K562 (cell line): ENCODE measurements around the gene PTGIR. TPM values are rescaled to one million over a fixed set of nuclear protein-coding genes. Genes with fewer than 3 reads are reported as not detected.

Experiments used
- ARID1B ChIP-seq: fragments of 450-650 bp; IDR thresholded peaks from 2 replicates; pipeline ENCODE4 v1.6.1; 2016; ENCODE audit warnings: antibody characterized with exemption, mild to moderate bottlenecking, inconsistent platforms
- ARID3B ChIP-seq: fragments of 250-450 bp; sonication (Bioruptor Pico); IDR thresholded peaks from 2 replicates; pipeline ENCODE4 v1.4.0; 2020; ENCODE audit warnings: borderline replicate concordance
- BCLAF1 ChIP-seq, 2 experiments: fragments of 450-650 bp in 1 of 2; IDR thresholded peaks; 2 replicates each; pipeline ENCODE4 v1.6.1; 2011 to 2017; ENCODE audit warnings: low read depth in 2 of 2, antibody characterized with exemption in 1 of 2, borderline replicate concordance in 1 of 2, low read length in 1 of 2, mild to moderate bottlenecking in 1 of 2, mixed read lengths in 1 of 2; ENCODE audit not compliant: control insufficient read depth in 1 of 2
- ETV1 ChIP-seq: fragments of 450-650 bp; conservative IDR thresholded peaks from 2 replicates; pipeline ENCODE4 v1.6.1; 2016; ENCODE audit warnings: missing genetic modification characterization, control low read depth, low read depth, missing compliant biosample characterization
- GATA2 ChIP-seq: sonication (generic); formaldehyde crosslinking; IDR thresholded peaks from 2 replicates; pipeline ENCODE4 v1.4.0; 2020; ENCODE audit warnings: mild to moderate bottlenecking, missing genetic modification reagents
- HDAC1 ChIP-seq, 2 experiments: fragments of 450-650 bp; IDR thresholded peaks; 2 replicates each; pipeline ENCODE4 v1.6.1; 2016 to 2017; ENCODE audit warnings: inconsistent platforms in 1 of 2, mild to moderate bottlenecking in 1 of 2, moderate library complexity in 1 of 2
- ID3 ChIP-seq, 2 experiments: fragments of 250-450 bp in 1 of 2; fragments of 450-650 bp in 1 of 2; sonication (Bioruptor Pico) in 1 of 2; IDR thresholded peaks; 2 replicates each; pipeline versions ENCODE4 v1.6.1 to v1.8.0; 2016 to 2021; ENCODE audit warnings: mild to moderate bottlenecking in 2 of 2, moderate library complexity in 2 of 2, missing compliant biosample characterization in 1 of 2, missing genetic modification characterization in 1 of 2
- LCOR ChIP-seq: sonication (generic); formaldehyde crosslinking; IDR thresholded peaks from 2 replicates; pipeline ENCODE4 v1.8.0; 2022; ENCODE audit warnings: mild to moderate bottlenecking, missing genetic modification reagents
- OTX1 ChIP-seq: fragments of 450-650 bp; formaldehyde crosslinking; IDR thresholded peaks from 2 replicates; pipeline ENCODE4 v1.4.0; 2022; ENCODE audit warnings: mild to moderate bottlenecking
- RBBP5 ChIP-seq: fragments of 200-600 bp; sonication (generic); IDR thresholded peaks from 2 replicates; pipeline ENCODE4 v1.6.1; 2012; ENCODE audit warnings: borderline replicate concordance, mild to moderate bottlenecking, low read length, control low read depth, inconsistent platforms; ENCODE audit not compliant: insufficient read depth, poor library complexity, severe bottlenecking
- SMARCB1 ChIP-seq: IDR thresholded peaks from 2 replicates; pipeline ENCODE4 v1.6.1; 2011; ENCODE audit warnings: improper control_type of control experiment, low read depth; ENCODE audit not compliant: insufficient read length
- THRB ChIP-seq: fragments of 450-650 bp; formaldehyde crosslinking; conservative IDR thresholded peaks from 2 replicates; pipeline ENCODE4 v1.4.0; 2022; ENCODE audit warnings: mild to moderate bottlenecking, missing genetic modification characterization
- U2AF2 ChIP-seq: fragments of 200-400 bp; formaldehyde crosslinking; optimal IDR thresholded peaks from 2 replicates; pipeline ENCODE3; 2017; ENCODE audit warnings: low read depth, mild to moderate bottlenecking, low read length
- ZNF263 ChIP-seq: sonication (generic); formaldehyde crosslinking; IDR thresholded peaks from 2 replicates; pipeline ENCODE4 v1.8.0; 2022; ENCODE audit warnings: mild to moderate bottlenecking, missing genetic modification reagents, borderline replicate concordance
- ZNF512 ChIP-seq: IDR thresholded peaks from 2 replicates; pipeline ENCODE4 v1.6.1; 2016; ENCODE audit warnings: missing genetic modification characterization, missing compliant biosample characterization
- ZNF589 ChIP-seq: fragments of 200-800 bp; sonication (Bioruptor generic); IDR thresholded peaks from 2 replicates; pipeline ENCODE4 v1.6.1; 2016; ENCODE audit warnings: low read depth, missing genetic modification characterization, missing compliant biosample characterization
- ZNF717 ChIP-seq: fragments of 250-450 bp; sonication (Bioruptor Pico); IDR thresholded peaks from 2 replicates; pipeline ENCODE4 v1.5.0; 2021
- polyA plus RNA-seq, 8 experiments: library from polyadenylated mRNA; depleted of rRNA in 4 of 8; stranded (reverse) in 5 of 8; unstranded in 3 of 8; fragments of >200 nt; fragmentation: Nextera tagmentation in 2 of 8; fragmentation: Illumina TruSeq in 1 of 8; extraction: Ambion mirVana in 2 of 8; extraction: Trizol in 1 of 8; gene quantifications; 2 replicates each; pipeline versions ENCODE4 v1.2.1 to v1.2.3, GENCODE V29; 2011 to 2014; ENCODE audit warnings: inconsistent platforms in 1 of 8, missing spikeins in 1 of 8
- total RNA-seq, 7 experiments: library from RNA; depleted of rRNA in 6 of 7; stranded (reverse); fragments of >200 nt in 6 of 7; fragmentation: Illumina TruSeq in 2 of 7; extraction: Trizol in 2 of 7; gene quantifications; 2 replicates each; pipeline versions ENCODE4 v1.2.1 to v1.2.3, GENCODE V29; 2011 to 2021; ENCODE audit warnings: low replicate concordance in 1 of 7

PTGIR gene
- total and polyA plus RNA-seq, 9 of the 15 experiments (the other 6 are each of a cell fraction or from before 2014, with no cell fraction given): 0.11 to 3.4 (median 1.1) TPM; not detected in 1

GRCh38 chr19:46635920-46636761 lies 11.3 kb upstream of the PTGIR start, which contains the start of gene GNG8 (continued):
- TF ChIP-seq THRB (CRISPR knock-in tag) (no peak), OTX1 (CRISPR knock-in tag) (0 out of 2 replicates have a peak, but pooled peaks have one; percentile 30), U2AF2 (no peak), HDAC1 (IDR thresholded peaks at IDR 0.05) (0 out of 4 replicates have a peak, but pooled peaks of 1 of the 2 experiments have one; percentile 21), ARID1B (0 out of 2 replicates have a peak, but pooled peaks have one; percentile 10), ZNF717 (CRISPR knock-in tag) (no peak), GATA2 (no peak), ZNF589 (no peak), LCOR (no peak), ETV1 (tag) (no peak), ZNF512 (tag) (0 out of 2 replicates have a peak, but pooled peaks have one; percentile 18), RBBP5 (no peak), SMARCB1 (no peak), BCLAF1 (IDR thresholded peaks at IDR 0.05; ENCODE audit: borderline replicate concordance in 1 of 2, control insufficient read depth in 1 of 2, low read depth in 2 of 2, low read length in 1 of 2) (no peak), ZNF263 (peak; percentile 15; the same call in 1 of the 2 replicates), ARID3B (no peak), ID3 (CRISPR knock-in tag; IDR thresholded peaks at IDR 0.05) (no peak), ID3 (tag; IDR thresholded peaks at IDR 0.05) (peak; percentile 34; the same call in 1 of the 2 replicates)
